ENCODE measurements around the gene SLC52A3. TPM values are rescaled to one million over a fixed set of nuclear protein-coding genes. Genes with fewer than 3 reads are reported as not detected.

The SLC52A3 gene
- total and polyA plus RNA-seq, 9 of the 15 experiments (the other 6 are each of a cell fraction or from before 2014, with no cell fraction given): 0.06 to 0.60 (median 0.11) TPM

GRCh38 chr20:761418-762381 is 6.6 kb downstream of the SLC52A3 start:
- Histone ChIP-seq H3K4me2 (ENCODE audit: insufficient read depth, low read length) (peak overlapping the region; percentile 75), H3K9ac (ENCODE audit: insufficient read depth in 1 of 2, low read depth in 2 of 2, low read length in 2 of 2) (0 out of 4 replicates have a peak overlapping the region, but pooled peaks of 1 of the 2 experiments have one; percentile 78), H3K79me2 (ENCODE audit: control insufficient read depth, insufficient read depth, low read length) (no peaks in the 10 kb centered on the region), H3K27me3 (ENCODE audit: control insufficient read depth in 2 of 2, insufficient read depth in 2 of 2, low read length in 2 of 2) (peaks cover 0 to 18% of the 10 kb centered on the region in 2 experiments; a peak in 2 of 5 replicates), H3K4me1 (replicated peaks in 1 of 2; ENCODE audit: control insufficient read depth in 2 of 2, insufficient read depth in 2 of 2, low read length in 2 of 2) (peaks cover 3 to 12% of the 10 kb centered on the region in 2 experiments; a peak in 3 of 5 replicates), H3K4me3 (no peak overlapping the region), H3K9me3 (replicated peaks; ENCODE audit: control insufficient read depth, insufficient read depth, low read depth, low read length) (no peaks in the 10 kb centered on the region), H3K27ac (ENCODE audit: extremely low read depth, low read depth, low read length) (no peak overlapping the region), H3K9me1 (ENCODE audit: control insufficient read depth, insufficient read depth, low read length) (peaks cover 4% of the 10 kb centered on the region), H2AFZ (ENCODE audit: low read depth, low read length) (peak overlapping the region; percentile 91), H3K36me3 (ENCODE audit: control insufficient read depth, insufficient read depth, low read length) (no peaks in the 10 kb centered on the region), H4K20me1 (replicated peaks; ENCODE audit: control insufficient read depth, insufficient read depth, low read length) (0 out of 2 replicates have a peak, but pooled peaks cover 5% of the 10 kb centered on the region)
- BruUV-seq (replicated peaks): no TSS peak
- in situ Hi-C loops (cut with MboI): no loop called here
- TF ChIP-seq ZNF263 (CRISPR knock-in tag; IDR thresholded peaks at IDR 0.05; ENCODE audit: borderline replicate concordance) (0 out of 2 replicates have a peak, but pooled peaks have one; percentile 7), RBFOX2 (IDR thresholded peaks at IDR 0.05; ENCODE audit: low read depth, low read length) (0 out of 2 replicates have a peak, but pooled peaks have one; percentile 1), SNRNP70 (optimal IDR thresholded peaks at IDR 0.05; ENCODE audit: low read depth, low read length) (no peak)
- ATAC-seq: no peak
- no peak for FAIRE-seq
- ChIA-PET CTCF (ENCODE audit: low intra/inter-chr PET ratio) (no interaction called here), POLR2A (interaction anchor here (0.6 kb wide), 1 partner anchor 158 kb away, joined by 3 read pairs; no protein-coding TSS in a partner anchor)
- intact Hi-C loops (cut with micrococcal nuclease): no loop called here
- DNase-seq (ENCODE audit: extremely low read depth in 1 of 4, low spot score in 3 of 4): no peak
- 57% methylated on average over 15 of the region's 24 CpGs for WGBS (ENCODE audit: insufficient coverage, low coverage, missing lambda C conversion rate)

Measured in K562 (cell line).